HepG2 (cell line): ENCODE measurements around the gene NYNRIN. TPM values are rescaled to one million over a fixed set of nuclear protein-coding genes. Genes with fewer than 3 reads are reported as not detected.

Experiments
- AFF4 ChIP-seq: sonication (generic); formaldehyde crosslinking; IDR thresholded peaks from 2 replicates; pipeline ENCODE4 v1.4.0; 2020; ENCODE audit warnings: missing genetic modification reagents
- EED ChIP-seq: sonication (generic); formaldehyde crosslinking; IDR thresholded peaks from 2 replicates; pipeline ENCODE4 v1.5.0; 2020; ENCODE audit warnings: mild to moderate bottlenecking, missing genetic modification reagents
- ELF4 ChIP-seq: sonication (generic); formaldehyde crosslinking; IDR thresholded peaks from 2 replicates; pipeline ENCODE4 v1.5.0; 2020; ENCODE audit warnings: missing genetic modification reagents, mild to moderate bottlenecking, moderate library complexity, borderline replicate concordance
- KDM4B ChIP-seq: sonication (generic); formaldehyde crosslinking; IDR thresholded peaks from 2 replicates; pipeline ENCODE4 v1.4.0; 2020; ENCODE audit warnings: missing genetic modification reagents
- MTA1 ChIP-seq: sonication (generic); formaldehyde crosslinking; IDR thresholded peaks from 2 replicates; pipeline ENCODE4 v1.4.0; 2020; ENCODE audit warnings: missing genetic modification reagents, mild to moderate bottlenecking, borderline replicate concordance
- PHF5A ChIP-seq: IDR thresholded peaks from one replicate; pipeline ENCODE4 v1.6.1; 2018; ENCODE audit warnings: low read depth, missing genetic modification reagents; ENCODE audit not compliant: unreplicated experiment
- SMAD3 ChIP-seq: sonication (generic); formaldehyde crosslinking; IDR thresholded peaks from 2 replicates; pipeline ENCODE4 v1.4.0; 2020; ENCODE audit warnings: missing genetic modification reagents
- ZFX ChIP-seq: sonication (generic); formaldehyde crosslinking; IDR thresholded peaks from 2 replicates; pipeline ENCODE4 v1.4.0; 2020; ENCODE audit warnings: mild to moderate bottlenecking, low read depth, missing genetic modification reagents, moderate library complexity
- ZMYM2 ChIP-seq: sonication (generic); formaldehyde crosslinking; IDR thresholded peaks from 2 replicates; pipeline ENCODE4 v1.8.0; 2022; ENCODE audit warnings: mild to moderate bottlenecking, missing genetic modification reagents
- ZNF234 ChIP-seq: sonication (generic); formaldehyde crosslinking; conservative IDR thresholded peaks from 2 replicates; pipeline ENCODE4 v1.5.1; 2020; ENCODE audit warnings: mild to moderate bottlenecking, missing genetic modification reagents
- ZNF253 ChIP-seq: sonication (generic); formaldehyde crosslinking; IDR thresholded peaks from 2 replicates; pipeline ENCODE4 v1.8.0; 2022; ENCODE audit warnings: mild to moderate bottlenecking, missing genetic modification reagents, borderline replicate concordance
- ZNF318 ChIP-seq: sonication (generic); formaldehyde crosslinking; IDR thresholded peaks from 2 replicates; pipeline ENCODE4 v1.4.0; 2020; ENCODE audit warnings: mild to moderate bottlenecking, missing genetic modification reagents
- ZNF430 ChIP-seq: sonication (generic); formaldehyde crosslinking; IDR thresholded peaks from 2 replicates; pipeline ENCODE4 v1.9.0; 2021; ENCODE audit warnings: mild to moderate bottlenecking, missing genetic modification reagents
- ZNF468 ChIP-seq: sonication (generic); formaldehyde crosslinking; IDR thresholded peaks from 2 replicates; pipeline ENCODE4 v1.8.0; 2022; ENCODE audit warnings: mild to moderate bottlenecking, moderate library complexity, missing genetic modification reagents
- ZNF484 ChIP-seq: sonication (generic); formaldehyde crosslinking; IDR thresholded peaks from 2 replicates; pipeline ENCODE4 v1.5.1; 2020; ENCODE audit warnings: mild to moderate bottlenecking, low read depth, missing genetic modification reagents, borderline replicate concordance
- ZNF546 ChIP-seq: sonication (generic); formaldehyde crosslinking; conservative IDR thresholded peaks from 2 replicates; pipeline ENCODE4 v1.8.1; 2023; ENCODE audit warnings: mild to moderate bottlenecking, missing genetic modification reagents
- ZNF550 ChIP-seq: sonication (generic); formaldehyde crosslinking; IDR thresholded peaks from 2 replicates; pipeline ENCODE4 v1.4.0; 2020; ENCODE audit warnings: mild to moderate bottlenecking, missing genetic modification reagents, borderline replicate concordance
- ZNF7 ChIP-seq: IDR thresholded peaks from 2 replicates; pipeline ENCODE4 v1.6.1; 2016; ENCODE audit warnings: missing biosample characterization, missing genetic modification reagents
- polyA plus RNA-seq, 8 experiments: library from polyadenylated mRNA; depleted of rRNA in 3 of 8; stranded (reverse) in 7 of 8; unstranded in 1 of 8; fragments of >200 nt; fragmentation: Illumina TruSeq in 4 of 8; extraction: Trizol in 4 of 8; gene quantifications; 2 replicates each; pipeline versions ENCODE4 v1.2.1 to v1.2.3, GENCODE V29; 2011 to 2016; ENCODE audit warnings: low read depth in 4 of 8, missing spikeins in 1 of 8, mixed read lengths in 1 of 8; ENCODE audit not compliant: insufficient read depth in 1 of 8
- total RNA-seq, 5 experiments: library from RNA; depleted of rRNA; stranded (reverse); fragments of >200 nt; fragmentation: Illumina TruSeq; extraction: Trizol; gene quantifications; 2 replicates each; pipeline ENCODE4 v1.2.3, GENCODE V29; 2016; ENCODE audit warnings: low read depth in 1 of 5

NYNRIN gene
- total and polyA plus RNA-seq, 2 of the 13 experiments (the other 11 are each of a cell fraction or from before 2014, with no cell fraction given), result 0.63 to 1.1 TPM

GRCh38 chr14:24429395-24430142, 30.8 kb downstream of the NYNRIN start, which contains the start of the genes CBLN3 and KHNYN (continued):
- TF ChIP-seq ZMYM2 (CRISPR knock-in tag) (0 out of 2 replicates have a peak, but pooled peaks have one; percentile 68), ZNF234 (no peak), ZNF550 (CRISPR knock-in tag) (peak; percentile 42), ZFX (CRISPR knock-in tag) (peak; percentile 99), ZNF430 (CRISPR knock-in tag) (peak; percentile 90), ZNF253 (CRISPR knock-in tag) (no peak), ZNF484 (CRISPR knock-in tag) (0 out of 2 replicates have a peak, but pooled peaks have one; percentile 82), MTA1 (peak; percentile 86), ZNF318 (peak; percentile 22; the same call in 1 of the 2 replicates), ZNF546 (CRISPR knock-in tag) (peak; percentile 94), KDM4B (CRISPR knock-in tag) (peak; percentile 82; the same call in 1 of the 2 replicates), PHF5A (peak; percentile 65), ZNF7 (CRISPR knock-in tag) (no peak), EED (peak; percentile 98), SMAD3 (CRISPR knock-in tag) (no peak), AFF4 (no peak; the same call in 1 of the 2 replicates), ZNF468 (CRISPR knock-in tag) (no peak), ELF4 (0 out of 2 replicates have a peak, but pooled peaks have one; percentile 20)
